GM12865 (cell line): ENCODE results near the gene ITGA4.

Experiments used
- DNase-seq: peaks from one replicate; pipeline ENCODE4 v3.0.0; 2010; ENCODE audit warnings: low read depth
- H3K4me3 ChIP-seq: 2 replicates; pipeline ENCODE4 v1.5.1; 2011; ENCODE audit warnings: mild to moderate bottlenecking, low read depth, low read length, control low read depth
- CTCF ChIP-seq: IDR thresholded peaks from 2 replicates; pipeline ENCODE4 v1.5.1; 2011; ENCODE audit warnings: low read length, control low read depth, low read depth, inconsistent platforms; ENCODE audit not compliant: insufficient read depth; ENCODE audit errors: missing control alignments

The ITGA4 gene

GRCh38 chr2:181526014-181526413, 68.8 kb downstream of the ITGA4 start:
- H3K4me3 ChIP-seq = no peak overlapping the region
- TF ChIP-seq CTCF = no peak
- no peak for DNase-seq

DNA sequence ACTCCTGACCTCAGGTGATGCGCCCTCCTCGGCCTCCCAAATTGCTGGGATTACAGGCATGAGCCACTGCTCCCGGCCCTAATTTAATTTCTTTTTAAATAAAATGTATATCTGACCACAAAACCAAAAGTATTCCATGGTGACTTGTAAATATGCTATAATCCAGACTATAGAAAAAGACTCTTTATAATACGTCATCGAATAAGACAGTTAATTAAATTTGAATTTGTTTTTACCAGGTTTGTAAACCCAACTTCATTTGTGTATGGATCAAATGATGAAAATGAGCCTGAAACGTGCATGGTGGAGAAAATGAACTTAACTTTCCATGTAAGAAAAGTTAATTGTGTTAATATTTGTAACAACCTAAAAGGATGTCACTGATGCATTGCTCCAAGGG, 69.9 kb downstream of the ITGA4 start:
- no peak overlapping the region for H3K4me3 ChIP-seq
- no peak for DNase-seq
- TF ChIP-seq CTCF = no peak

DNA sequence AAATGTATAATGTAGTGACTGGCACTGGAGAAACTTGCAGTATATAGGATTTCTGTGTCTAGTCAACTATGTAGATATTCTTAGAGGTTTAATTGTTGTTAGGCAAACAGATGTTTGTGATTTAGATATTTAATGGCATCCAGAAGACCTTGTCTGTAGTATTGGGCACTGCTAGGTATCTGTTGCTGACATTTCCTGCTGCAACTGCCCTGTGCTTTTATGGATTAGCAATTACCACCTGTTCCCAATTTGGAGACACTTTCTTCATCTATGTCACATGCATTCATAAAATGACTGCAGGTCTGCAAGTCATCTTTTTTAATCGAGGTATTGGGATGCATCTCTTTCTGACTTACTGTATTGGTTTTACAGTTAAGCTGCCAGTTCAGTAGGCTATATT, 71.3 kb downstream of the ITGA4 start:
- TF ChIP-seq CTCF = no peak
- no peak overlapping the region for H3K4me3 ChIP-seq
- DNase-seq = no peak

GRCh38 chr2:181536730-181537129, 79.5 kb downstream of the ITGA4 start:
- H3K4me3 ChIP-seq = no peak overlapping the region
- DNase-seq = no peak
- TF ChIP-seq CTCF = no peak

DNA sequence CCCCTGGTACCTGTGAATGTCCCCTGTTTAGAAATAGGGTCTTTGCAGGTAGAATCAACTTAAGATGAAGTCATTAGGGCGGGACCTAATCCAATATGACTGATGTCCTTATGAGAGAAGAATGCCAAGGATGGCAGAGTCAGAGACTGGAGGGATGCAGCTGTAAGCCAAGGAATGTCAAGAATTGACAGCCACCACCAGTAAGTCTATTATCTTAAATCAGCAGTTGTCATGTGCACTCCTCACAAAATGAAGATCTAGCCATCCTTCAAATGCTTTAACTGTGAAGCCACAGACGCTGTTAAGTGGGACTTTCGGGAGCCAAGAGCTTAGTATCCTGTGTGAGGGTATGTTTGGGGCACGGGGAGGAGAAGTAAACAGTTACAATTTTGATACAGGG, 83.2 kb downstream of the ITGA4 start:
- no peak for TF ChIP-seq CTCF
- no peak for DNase-seq
- H3K4me3 ChIP-seq = no peak overlapping the region

DNA sequence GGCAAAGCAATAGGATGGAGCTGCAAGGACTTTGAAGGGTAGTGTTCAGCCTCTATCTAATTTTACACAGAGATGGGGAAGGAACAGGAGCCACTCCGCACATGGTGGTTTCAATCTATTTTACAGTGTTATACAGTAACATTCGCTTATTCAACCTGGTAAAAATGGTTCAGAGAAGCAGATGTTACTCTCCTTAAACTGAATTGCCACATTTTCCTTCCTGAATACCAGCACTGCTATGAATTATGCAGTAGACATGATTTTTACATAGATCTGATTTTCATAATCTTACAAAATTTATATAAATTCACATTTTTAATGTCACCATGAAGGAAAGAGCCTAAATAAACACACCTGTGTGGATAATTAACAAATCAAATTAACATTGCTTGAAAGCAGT, 85.0 kb downstream of the ITGA4 start:
- no peak for DNase-seq
- H3K4me3 ChIP-seq = no peak overlapping the region
- TF ChIP-seq CTCF = no peak

DNA sequence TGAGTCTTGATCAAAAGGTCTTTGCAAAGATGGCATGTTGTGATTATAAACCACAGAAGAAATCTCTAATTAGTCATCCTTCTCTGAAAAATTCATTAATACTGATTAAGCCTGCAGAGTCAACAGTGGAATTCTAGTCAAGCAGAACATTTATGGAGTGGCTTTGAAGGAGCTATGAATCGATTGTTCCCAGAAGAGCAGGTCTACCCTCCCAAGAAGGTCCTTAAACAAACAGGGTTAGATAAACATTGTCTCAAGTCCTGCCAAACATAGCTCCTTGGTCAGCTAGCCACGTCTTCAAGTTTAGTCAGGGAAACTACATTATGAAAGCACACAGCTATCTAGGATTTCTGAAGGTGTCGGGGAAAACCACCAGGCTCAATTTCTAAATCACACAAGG, 88.9 kb downstream of the ITGA4 start:
- TF ChIP-seq CTCF = no peak
- no peak overlapping the region for H3K4me3 ChIP-seq
- no peak for DNase-seq
